Prostate gland (tissue), 2 donors: ENCODE data around the gene SMARCA4. TPM values are rescaled to one million over a fixed set of nuclear protein-coding genes. Genes with fewer than 3 reads are reported as not detected.

ENCODE experiments used
- DNase-seq: peaks from one replicate; pipeline ENCODE4 v3.0.0-alpha.2; 2019; ENCODE audit warnings: low spot score
- H3K27ac ChIP-seq, 2 donors: fragments of 200-600 bp; sonication (generic); 2 replicates each; pipeline ENCODE4 v1.5.1; 2017 to 2019
- H3K27me3 ChIP-seq: fragments of 200-600 bp; sonication (generic); replicated peaks from 2 replicates; pipeline ENCODE4 v1.5.1; 2019; ENCODE audit not compliant: insufficient read depth
- H3K36me3 ChIP-seq, 2 donors: fragments of 200-600 bp; sonication (generic); 1 replicate in 1 of 2; 2 replicates in 1 of 2; pipeline versions ENCODE4 v1.5.1 to v1.8.1; 2017 to 2019
- H3K4me1 ChIP-seq: fragments of 200-600 bp; sonication (generic); replicated peaks from 2 replicates; pipeline ENCODE4 v1.5.1; 2019
- H3K4me3 ChIP-seq, 2 donors: fragments of 200-600 bp; sonication (generic); 2 replicates each; pipeline ENCODE4 v1.5.1; 2017 to 2019
- H3K9me3 ChIP-seq: fragments of 200-600 bp; sonication (generic); 2 replicates; pipeline ENCODE4 v1.5.1; 2017
- CTCF ChIP-seq, 4 experiments: fragments of 200-600 bp in 2 of 4; fragments of 450-650 bp in 2 of 4; sonication (generic) in 2 of 4; IDR thresholded peaks; 1 replicate in 3 of 4; 2 replicates in 1 of 4; pipeline ENCODE4 v1.5.1; 2016 to 2019; ENCODE audit warnings: antibody characterized with exemption in 4 of 4, mild to moderate bottlenecking in 2 of 4, moderate library complexity in 2 of 4
- POLR2A ChIP-seq: fragments of 450-650 bp; IDR thresholded peaks from one replicate; pipeline ENCODE4 v1.6.1; 2016; ENCODE audit warnings: antibody characterized with exemption, mild to moderate bottlenecking
- POLR2AphosphoS5 ChIP-seq: sonication (generic); formaldehyde crosslinking; IDR thresholded peaks from one replicate; pipeline ENCODE4 v1.6.1; 2017; ENCODE audit warnings: antibody characterized with exemption
- WGBS: methylation state at CpG from one replicate; pipeline ENCODE4 v1.1.5; 2018; 5-methylcytosine and 5-hydroxymethylcytosine counted together
- intact Hi-C: fragments of 100-400 bp; cut with DNase I; formaldehyde crosslinking; loops from one replicate; pipeline ENCODE4 v1.14.2; 2022
- total RNA-seq, 2 donors: library from RNA; depleted of rRNA; stranded (reverse); fragments of >200 nt; gene quantifications; one replicate each; pipeline ENCODE4 v1.1.0, GENCODE V29; 2016

Gene SMARCA4
- total RNA-seq, 2 donors from 2014 or later = 98.5 to 152 TPM

GRCh38 chr19:10923260-10924112 is 37.3 kb upstream of the SMARCA4 start:
- TF ChIP-seq CTCF (IDR thresholded peaks at IDR 0.05) (no peak), POLR2A (no peak), POLR2AphosphoS5 (no peak)
- Histone ChIP-seq H3K4me1 (peaks cover 8% of the 10 kb centered on the region), H3K27ac (no peak overlapping the region), H3K27me3 (no peaks in the 10 kb centered on the region), H3K9me3 (no peaks in the 10 kb centered on the region), H3K36me3 (peaks cover 9 to 11% of the 10 kb centered on the region in 2 donors), H3K4me3 (no peak overlapping the region)
- WGBS = 90% methylated on average over 29 of the region's 29 CpGs
- DNase-seq = no peak
- intact Hi-C loops = no loop called here

- H3K9me3 ChIP-seq = no peaks in the 10 kb centered on the region
- intact Hi-C loops = no loop called here
- H3K27me3 ChIP-seq = no peaks in the 10 kb centered on the region
- no peak for TF ChIP-seq CTCF (IDR thresholded peaks at IDR 0.05)
- TF ChIP-seq POLR2AphosphoS5 = no peak
- TF ChIP-seq POLR2A = no peak
- H3K36me3 ChIP-seq = peaks cover 6 to 11% of the 10 kb centered on the region in 2 donors
- H3K4me3 ChIP-seq = no peak overlapping the region
- WGBS = 83% methylated on average over 13 of the region's 13 CpGs
- DNase-seq = no peak
- peaks cover 8% of the 10 kb centered on the region for H3K4me1 ChIP-seq
- no peak overlapping the region for H3K27ac ChIP-seq
Measured at GRCh38 chr19:10924597-10924996, 36.2 kb upstream of the SMARCA4 start.

GRCh38 chr19:10927730-10928562 is 32.9 kb upstream of the SMARCA4 start:
- Histone ChIP-seq H3K4me3 (peak overlapping the region; percentile 95), H3K4me1 (peaks cover 11% of the 10 kb centered on the region), H3K27ac (peak overlapping the region; percentile 73 to 85), H3K27me3 (no peaks in the 10 kb centered on the region), H3K36me3 (peaks cover 0 to 4% of the 10 kb centered on the region in 2 donors), H3K9me3 (no peaks in the 10 kb centered on the region)
- WGBS = 9% methylated on average over 39 of the region's 47 CpGs
- intact Hi-C loops = loop anchor here (5.0 kb wide), 1 partner anchor 56 kb away; the partner anchor contains the start of gene CARM1
- DNase-seq = no peak
- TF ChIP-seq CTCF (IDR thresholded peaks at IDR 0.05) (no peak), POLR2A (no peak), POLR2AphosphoS5 (no peak)

- intact Hi-C loops = loop anchor here (5.0 kb wide), 1 partner anchor 56 kb away; the partner anchor contains the start of gene CARM1
- under 1% methylated on average over 53 of the region's 96 CpGs for WGBS
Measured at GRCh38 chr19:10928563-10929401, 32.0 kb upstream of the SMARCA4 start, which contains the start of the genes TIMM29 and YIPF2. TSS of gene TIMM29 (plus strand) at chr19:10928811. CDS start at chr19:10928823, 12 bp downstream. TSS of gene YIPF2 (minus strand) at chr19:10928639. CDS start at chr19:10928410, 229 bp downstream.

More at GRCh38 chr19:10928563-10929401, 32.0 kb upstream of the SMARCA4 start, which contains the start of the genes TIMM29 and YIPF2:
- H3K4me1 ChIP-seq = peaks cover 11% of the 10 kb centered on the region
- H3K9me3 ChIP-seq = no peaks in the 10 kb centered on the region
- DNase-seq = peak; percentile 98
- H3K4me3 ChIP-seq = peak within 1 kb of the TSS; percentile 95
- no peaks in the 10 kb centered on the region for H3K27me3 ChIP-seq
- peak within 1 kb of the TSS; percentile 73 to 85 for H3K27ac ChIP-seq
- H3K36me3 ChIP-seq = no peaks in the 10 kb centered on the region
- TF ChIP-seq POLR2AphosphoS5 (peak; percentile 99), CTCF (IDR thresholded peaks at IDR 0.05) (peak in 3 of 4 experiments; percentile 16 to 35 (median 27)), POLR2A (peak; percentile 80)
